22Rv1 (cell line): ENCODE measurements around the gene VWF.
A peak's percentile ranks its signal among the peaks of the same experiment; 100 is the strongest.

Experiments
- H3K27ac ChIP-seq: fragments of 450-650 bp; 2 replicates; pipeline ENCODE4 v1.5.1; 2017
- ZFX ChIP-seq: fragments of 450-650 bp; IDR thresholded peaks from 2 replicates; pipeline ENCODE4 v1.6.1; 2017; ENCODE audit warnings: antibody characterized with exemption, borderline replicate concordance
- TF ChIP-seq, protein P1 (sequence below): fragments of 450-650 bp; IDR thresholded peaks from 2 replicates; pipeline ENCODE4 v1.5.1; 2017; ENCODE audit warnings: mild to moderate bottlenecking

The VWF gene

DNA sequence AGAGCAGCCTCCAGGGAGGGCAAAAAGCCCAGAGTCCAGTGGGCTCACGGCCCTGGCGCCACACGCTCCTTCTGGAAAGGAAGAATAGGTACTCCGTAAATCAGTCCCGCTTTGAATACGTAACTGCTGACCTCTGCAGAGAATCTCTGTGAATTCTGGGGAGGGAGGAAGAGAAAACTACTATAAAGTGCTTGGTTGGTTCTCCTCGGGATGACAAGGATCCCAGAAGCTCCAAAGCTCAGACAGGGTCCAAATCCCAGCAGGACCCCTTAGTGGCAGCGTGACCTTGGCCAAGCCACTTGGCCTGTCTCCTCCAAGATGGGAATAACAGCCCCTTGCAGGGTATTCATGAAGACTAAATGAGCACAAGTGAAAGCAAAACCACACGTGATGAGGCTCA, 211.1 kb downstream of the VWF start:
- no peak for TF ChIP-seq ZFX
- TF ChIP-seq, protein P1, sequence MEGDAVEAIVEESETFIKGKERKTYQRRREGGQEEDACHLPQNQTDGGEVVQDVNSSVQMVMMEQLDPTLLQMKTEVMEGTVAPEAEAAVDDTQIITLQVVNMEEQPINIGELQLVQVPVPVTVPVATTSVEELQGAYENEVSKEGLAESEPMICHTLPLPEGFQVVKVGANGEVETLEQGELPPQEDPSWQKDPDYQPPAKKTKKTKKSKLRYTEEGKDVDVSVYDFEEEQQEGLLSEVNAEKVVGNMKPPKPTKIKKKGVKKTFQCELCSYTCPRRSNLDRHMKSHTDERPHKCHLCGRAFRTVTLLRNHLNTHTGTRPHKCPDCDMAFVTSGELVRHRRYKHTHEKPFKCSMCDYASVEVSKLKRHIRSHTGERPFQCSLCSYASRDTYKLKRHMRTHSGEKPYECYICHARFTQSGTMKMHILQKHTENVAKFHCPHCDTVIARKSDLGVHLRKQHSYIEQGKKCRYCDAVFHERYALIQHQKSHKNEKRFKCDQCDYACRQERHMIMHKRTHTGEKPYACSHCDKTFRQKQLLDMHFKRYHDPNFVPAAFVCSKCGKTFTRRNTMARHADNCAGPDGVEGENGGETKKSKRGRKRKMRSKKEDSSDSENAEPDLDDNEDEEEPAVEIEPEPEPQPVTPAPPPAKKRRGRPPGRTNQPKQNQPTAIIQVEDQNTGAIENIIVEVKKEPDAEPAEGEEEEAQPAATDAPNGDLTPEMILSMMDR: no peak
- no peak overlapping the region for H3K27ac ChIP-seq

GRCh38 chr12:5912437-5913334, 211.8 kb downstream of the VWF start:
- no peak overlapping the region for H3K27ac ChIP-seq
- TF ChIP-seq, protein P1: peak; percentile 74
- no peak for TF ChIP-seq ZFX

- TF ChIP-seq, protein P1: no peak
- no peak for TF ChIP-seq ZFX
- H3K27ac ChIP-seq: no peak overlapping the region
Observed at GRCh38 chr12:5912011-5912410, 212.5 kb downstream of the VWF start.

- no peak for TF ChIP-seq ZFX
- TF ChIP-seq, protein P1: no peak
- H3K27ac ChIP-seq: no peak overlapping the region
Observed at GRCh38 chr12:5910790-5911548, 213.5 kb downstream of the VWF start.

DNA sequence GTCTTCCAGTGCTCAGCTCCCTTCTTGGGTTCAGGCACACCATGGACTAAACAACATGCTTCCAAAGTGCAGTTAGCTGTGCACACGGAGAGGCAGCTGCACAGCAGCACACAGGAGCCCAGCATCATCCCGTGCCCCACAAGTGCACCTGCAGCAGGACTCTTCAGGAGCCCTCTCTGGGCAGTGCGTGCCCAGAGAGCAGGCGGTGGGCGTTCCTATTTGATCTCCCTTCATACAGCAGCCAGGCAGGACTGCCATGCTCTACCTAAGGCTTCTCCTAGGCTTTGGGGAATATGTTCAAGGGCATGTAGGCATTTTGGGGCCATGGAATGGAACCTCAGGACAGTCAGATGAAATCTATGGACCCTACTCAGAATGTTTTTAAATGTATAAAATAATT, 214.9 kb downstream of the VWF start:
- no peak overlapping the region for H3K27ac ChIP-seq
- no peak for TF ChIP-seq ZFX

GRCh38 chr12:5908251-5908650, 216.2 kb downstream of the VWF start:
- H3K27ac ChIP-seq: no peak overlapping the region
- TF ChIP-seq, protein P1: no peak
- no peak for TF ChIP-seq ZFX

GRCh38 chr12:5907807-5908206, 216.7 kb downstream of the VWF start:
- TF ChIP-seq ZFX: no peak
- TF ChIP-seq, protein P1: no peak
- no peak overlapping the region for H3K27ac ChIP-seq
